Activated CD4-positive, alpha-beta T cell treated with anti-CD3 and anti-CD28 coated beads, Interleukin-2, amount 50 U/mL, for 4 hours (primary cell): ENCODE measurements around the gene SIGLEC1.

Source experiments
- DNase-seq, 2 experiments: peaks; one replicate each; pipeline ENCODE4 v3.0.0-alpha.2; 2020

SIGLEC1 gene

GRCh38 chr20:3678198-3678597, 34.2 kb downstream of the SIGLEC1 start:
- DNase-seq: no peak

GRCh38 chr20:3677733-3678132, 34.7 kb downstream of the SIGLEC1 start:
- no peak for DNase-seq

DNA sequence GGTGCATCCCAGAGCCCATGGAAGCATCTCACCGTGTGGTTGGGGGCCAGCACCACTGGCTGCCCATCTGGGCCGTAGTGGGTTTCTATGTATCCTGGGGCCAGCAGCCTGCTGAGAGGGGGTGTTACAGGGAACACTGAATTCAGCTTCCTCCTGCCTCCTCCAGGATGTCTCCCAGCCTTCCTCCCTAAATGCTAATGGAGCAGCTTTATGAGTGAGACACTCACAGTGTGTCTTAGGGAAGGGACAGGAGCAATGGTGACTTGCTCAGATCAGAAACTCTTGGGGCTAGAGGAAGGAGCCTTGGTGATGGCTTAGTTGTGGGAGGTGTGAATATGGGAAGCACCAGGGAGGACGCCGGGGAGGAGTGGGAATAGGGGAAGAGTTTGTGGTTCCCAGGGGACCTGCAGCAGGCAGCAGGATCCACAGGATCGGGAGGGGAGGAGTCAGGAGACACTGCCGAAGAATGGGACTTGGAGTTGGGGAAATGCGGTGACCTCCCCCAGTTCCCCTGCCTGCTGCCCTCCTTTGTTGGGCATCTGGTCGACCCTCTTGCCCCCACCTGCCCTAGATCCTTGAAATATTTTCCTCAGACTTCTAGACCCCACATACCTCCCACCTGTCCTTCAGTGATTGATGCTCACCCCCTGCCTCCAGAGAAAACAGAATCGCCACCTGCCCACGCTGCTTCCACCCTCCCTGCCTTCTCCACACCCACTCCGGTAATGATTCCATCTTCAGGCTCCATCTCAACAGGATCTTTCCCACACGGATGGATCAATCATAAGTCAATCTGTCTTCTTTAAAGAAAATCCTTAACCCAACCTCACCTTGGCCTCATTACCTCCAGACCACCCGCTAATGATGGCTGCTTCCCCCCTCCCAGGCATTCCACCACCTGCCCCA, 37.2 kb downstream of the SIGLEC1 start:
- no peak for DNase-seq

DNA sequence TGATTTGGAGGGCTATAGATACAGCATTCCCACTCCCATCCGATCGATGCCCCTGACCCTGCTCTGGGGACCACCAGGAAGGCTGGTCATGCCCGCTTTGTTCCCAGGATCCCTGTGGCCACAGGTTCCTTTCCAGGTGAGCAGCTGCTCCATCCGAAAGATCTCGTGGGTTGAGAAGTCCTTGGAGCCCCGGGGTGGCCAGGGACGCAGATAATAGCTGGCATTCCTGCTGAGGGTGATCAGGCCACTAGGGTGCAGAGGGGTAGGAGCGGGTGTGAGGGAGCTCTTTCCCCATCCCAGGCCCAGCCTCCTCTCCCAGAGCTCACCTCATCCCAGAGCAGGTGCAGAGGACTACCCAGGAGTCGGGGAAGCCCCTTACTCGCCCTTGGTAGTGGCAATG, 38.0 kb downstream of the SIGLEC1 start:
- no peak for DNase-seq

- DNase-seq: no peak
These were observed 39.0 kb downstream of the SIGLEC1 start for GRCh38 chr20:3673221-3674070.

- DNase-seq: no peak
These were observed 39.7 kb downstream of the SIGLEC1 start for GRCh38 chr20:3672547-3673171.

DNA sequence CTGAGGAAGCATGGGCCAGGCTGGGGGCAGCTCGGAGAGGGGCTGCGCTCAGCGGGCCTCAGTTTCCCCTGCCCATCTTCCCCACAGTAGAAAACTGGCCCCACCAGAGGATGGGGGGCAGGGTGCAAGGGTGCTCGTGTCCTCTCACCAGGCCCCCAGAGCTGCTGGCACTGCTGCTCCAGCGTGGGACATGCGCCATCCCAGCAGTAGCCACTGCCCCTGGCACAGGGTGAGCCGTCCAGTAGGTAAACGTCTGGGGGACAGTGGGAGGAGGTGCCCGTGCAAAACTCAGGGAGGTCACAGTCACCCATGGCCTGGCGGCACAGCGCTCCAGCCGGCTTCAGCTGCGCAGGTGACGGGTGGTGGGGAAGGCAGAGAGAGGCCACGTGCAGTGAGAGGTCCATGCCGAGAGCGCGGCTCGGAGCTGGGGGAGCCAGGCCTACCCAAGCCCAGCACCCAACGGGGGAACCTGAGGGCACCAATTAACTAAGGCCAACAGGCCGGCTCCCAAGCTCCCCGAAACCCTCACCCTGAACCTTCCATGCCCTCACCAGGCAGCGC, 40.3 kb downstream of the SIGLEC1 start:
- no peak for DNase-seq

DNA sequence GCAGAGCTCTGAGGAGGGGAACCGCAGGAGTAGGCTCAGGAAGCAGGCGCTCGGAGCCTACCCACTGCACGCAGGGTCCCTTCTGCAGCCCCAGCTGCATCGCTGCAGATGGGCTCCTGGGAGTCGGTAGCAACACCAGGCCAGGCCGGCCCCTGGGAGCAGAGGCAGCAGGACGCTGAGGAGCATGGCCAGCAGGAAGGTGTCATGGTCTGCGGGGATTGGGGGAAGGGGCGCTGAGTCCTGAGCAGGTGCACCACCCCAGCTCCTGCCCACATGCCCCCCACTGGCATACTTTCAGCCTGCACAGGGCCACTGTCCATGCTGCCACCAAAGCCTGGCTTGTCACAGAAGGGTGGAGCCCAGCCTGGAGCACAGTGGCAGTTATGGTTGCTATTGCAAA, 41.5 kb downstream of the SIGLEC1 start:
- DNase-seq: no peak

GRCh38 chr20:3670511-3670910, 41.9 kb downstream of the SIGLEC1 start:
- no peak for DNase-seq

- DNase-seq: no peak
These were observed 42.6 kb downstream of the SIGLEC1 start for GRCh38 chr20:3669710-3670367.

DNA sequence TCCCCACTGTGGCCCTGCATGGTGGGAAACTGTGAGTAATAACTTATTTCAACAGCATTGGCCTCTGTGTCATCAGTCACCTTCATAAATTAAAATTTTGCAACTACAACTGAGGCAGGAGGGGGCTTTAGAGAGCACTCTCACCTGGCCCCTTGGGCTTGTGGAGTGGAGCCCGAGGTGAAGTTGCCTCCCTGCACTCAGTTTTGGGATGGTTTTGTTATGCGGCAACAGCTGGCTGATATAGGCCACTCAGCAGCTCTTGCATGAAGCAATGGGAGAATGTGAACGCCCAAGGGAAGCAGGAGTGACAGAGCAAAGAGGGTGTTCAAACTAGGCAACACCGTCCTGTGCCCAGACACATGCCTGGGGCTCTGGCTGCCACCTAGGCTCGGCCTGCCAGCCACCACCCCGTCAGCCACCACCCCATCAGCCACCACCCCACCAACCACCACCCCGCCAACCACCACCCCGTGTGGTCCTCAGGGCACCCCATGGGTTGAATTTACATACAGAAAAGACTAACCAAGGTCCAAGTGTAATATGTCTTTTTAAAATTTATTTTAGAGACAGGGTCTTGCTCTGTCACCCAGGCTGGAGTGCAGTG, 44.9 kb downstream of the SIGLEC1 start:
- no peak for DNase-seq

DNA sequence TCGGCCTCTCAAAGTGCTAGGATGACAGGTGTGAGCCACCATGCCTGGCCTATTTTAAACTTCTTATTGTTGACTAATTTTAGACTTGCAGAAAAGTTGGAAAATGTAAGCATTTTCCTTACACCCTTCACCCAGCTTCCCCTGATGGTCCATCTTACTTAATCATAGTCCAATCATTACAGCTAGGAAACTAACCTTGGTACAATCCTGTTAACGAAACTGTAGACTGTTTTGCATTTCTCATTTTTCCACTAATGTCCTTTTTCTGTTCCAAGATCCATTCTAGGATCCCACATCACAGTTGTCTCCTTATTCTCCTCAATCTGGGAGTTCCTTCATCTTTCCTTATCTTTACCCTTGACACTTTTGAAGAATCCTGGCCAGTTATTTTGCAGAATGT, 48.5 kb downstream of the SIGLEC1 start:
- no peak for DNase-seq

DNA sequence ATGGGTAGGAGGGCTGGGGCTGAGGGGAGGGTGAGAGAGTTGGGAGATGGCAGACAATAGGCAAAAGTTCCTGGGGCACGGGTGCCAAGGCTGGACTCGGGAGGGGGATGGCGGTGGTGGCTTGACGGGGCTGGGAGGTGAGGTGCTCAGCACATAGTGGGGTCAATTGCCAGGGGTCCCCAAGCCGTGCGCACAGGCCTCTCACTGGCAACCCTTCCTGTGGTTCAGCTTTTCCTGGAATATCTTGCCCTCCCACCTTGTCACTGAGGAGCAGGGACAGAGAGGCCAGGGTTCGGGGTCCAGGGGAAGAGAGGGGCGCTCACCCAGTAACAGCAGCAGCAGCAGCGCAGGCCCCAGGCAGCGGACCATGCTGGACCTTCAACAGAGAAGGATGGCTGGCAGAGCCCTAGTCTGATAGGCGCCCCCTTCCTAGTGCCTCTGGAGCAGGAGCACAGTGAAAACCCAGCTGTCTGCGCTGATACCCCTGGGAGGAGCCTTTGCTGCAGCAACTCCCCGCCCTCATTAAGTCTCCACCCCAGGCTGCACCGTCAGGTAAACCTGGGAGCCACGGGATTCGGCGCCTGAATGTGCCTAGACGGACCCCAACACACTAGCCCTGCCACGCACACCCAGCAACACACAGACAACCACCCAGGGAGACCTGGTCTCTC, 49.2 kb downstream of the SIGLEC1 start, which contains the start of gene GFRA4:
Gene GFRA4 (minus strand): TSS at position 369 of the 671 bp plus-strand sequence. CDS start 0 bp downstream, at position 369.
- DNase-seq: no peak
